Activated B cell treated with CpG ODN at 0.5 μM for 24 hours (primary cell): Measurements from ENCODE around the gene CACNA1I. TPM values are rescaled to one million over a fixed set of nuclear protein-coding genes. Genes with fewer than 3 reads are reported as not detected.

ENCODE experiments used
- ATAC-seq: fragments of 200-7000 bp; cut with Tn5 transposase; one replicate; pipeline ENCODE4 v1.10.0; 2021; ENCODE audit warnings: low read depth, mild to moderate bottlenecking, moderate library complexity
- CTCF ChIA-PET: fragments of 350-600 bp; sonication (Branson Sonifier 250); formaldehyde crosslinking; loops from one replicate; lab custom pipeline; 2021; ENCODE audit warnings: antibody characterized with exemption; lab: Charles Lee
- POLR2A ChIA-PET: fragments of 350-600 bp; sonication (Branson Sonifier 250); formaldehyde crosslinking; loops from one replicate; lab custom pipeline; 2021; ENCODE audit warnings: antibody characterized with exemption; lab: Charles Lee
- DNase-seq: peaks from one replicate; pipeline ENCODE4 v3.0.0; 2022
- H3K27ac Mint-ChIP-seq: one replicate; pipeline ENCODE4 v1.8.0; 2020; ENCODE audit warnings: mixed read lengths
- H3K27me3 Mint-ChIP-seq: one replicate; pipeline ENCODE4 v1.8.0; 2021; ENCODE audit warnings: mixed read lengths
- H3K36me3 Mint-ChIP-seq: one replicate; pipeline ENCODE4 v1.8.0; 2021; ENCODE audit warnings: low read depth, mixed read lengths
- H3K4me1 Mint-ChIP-seq: one replicate; pipeline ENCODE4 v1.8.0; 2021; ENCODE audit warnings: mixed read lengths
- H3K4me3 Mint-ChIP-seq: one replicate; pipeline ENCODE4 v1.8.0; 2020; ENCODE audit warnings: mild to moderate bottlenecking, mixed read lengths
- H3K9me3 Mint-ChIP-seq: one replicate; pipeline ENCODE4 v1.8.0; 2020; ENCODE audit warnings: mixed read lengths
- intact Hi-C: fragments of 100-400 bp; cut with micrococcal nuclease; formaldehyde crosslinking; loops from one replicate; pipeline ENCODE4 v1.15.1; 2024
- total RNA-seq: library from RNA; stranded (reverse); gene quantifications from 2 replicates; pipeline ENCODE4 v1.2.3, GENCODE V29; 2022
- TF ChIP-seq, protein P1 (sequence below): fragments of 200-600 bp; IDR thresholded peaks from one replicate; pipeline ENCODE4 v1.8.0; 2022; ENCODE audit warnings: antibody characterized with exemption, mild to moderate bottlenecking

The CACNA1I gene
- total RNA-seq, 1 donor from 2014 or later: not detected

DNA sequence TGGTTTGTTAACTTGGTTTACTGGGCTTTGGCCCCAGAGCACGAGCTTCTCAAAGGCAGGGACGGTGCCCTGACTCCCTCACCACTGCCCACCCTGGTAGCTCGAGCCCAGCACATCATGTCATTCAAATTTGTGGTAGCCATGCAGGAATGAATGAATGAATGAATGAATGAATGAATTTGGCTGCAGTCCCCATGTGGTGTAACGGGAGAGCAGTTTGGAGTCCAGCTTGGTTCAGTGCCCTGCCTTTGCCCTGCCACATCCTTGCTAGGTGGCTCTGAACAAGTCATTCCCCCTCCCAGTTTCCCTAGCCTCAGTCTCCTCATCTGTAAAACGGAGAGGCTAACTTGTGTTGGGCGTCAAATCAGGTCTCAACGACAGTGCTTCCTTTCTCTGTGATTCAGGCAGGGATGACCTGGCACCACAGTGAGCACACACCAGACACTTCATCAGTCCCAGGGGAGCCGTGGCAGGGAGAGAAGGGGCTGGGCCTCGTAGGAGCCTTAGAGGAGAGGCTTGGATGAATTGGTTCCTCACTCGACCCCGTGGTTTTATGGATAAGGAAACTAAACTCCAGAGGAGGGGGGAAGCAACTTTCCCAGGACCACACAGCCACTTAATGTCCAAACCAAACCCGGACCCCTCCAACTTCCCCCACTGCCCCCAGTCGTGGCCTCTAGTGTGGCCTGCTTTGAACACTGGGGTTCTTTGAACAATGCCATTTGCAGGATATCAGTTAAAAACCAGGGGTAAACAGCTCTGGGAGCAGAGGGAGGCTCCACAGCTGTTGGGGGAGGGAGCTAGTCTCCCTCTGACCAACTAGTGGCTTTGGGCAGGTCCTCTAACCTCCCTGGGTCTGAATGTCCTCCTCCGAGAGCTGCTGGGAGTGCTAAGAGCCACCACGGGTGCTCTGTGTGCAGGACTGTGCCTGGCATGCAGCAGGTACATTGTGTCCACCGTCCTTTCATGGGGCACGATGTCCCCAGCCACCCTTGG is 86.2 kb downstream of the CACNA1I start:
- TF ChIP-seq, protein P1, sequence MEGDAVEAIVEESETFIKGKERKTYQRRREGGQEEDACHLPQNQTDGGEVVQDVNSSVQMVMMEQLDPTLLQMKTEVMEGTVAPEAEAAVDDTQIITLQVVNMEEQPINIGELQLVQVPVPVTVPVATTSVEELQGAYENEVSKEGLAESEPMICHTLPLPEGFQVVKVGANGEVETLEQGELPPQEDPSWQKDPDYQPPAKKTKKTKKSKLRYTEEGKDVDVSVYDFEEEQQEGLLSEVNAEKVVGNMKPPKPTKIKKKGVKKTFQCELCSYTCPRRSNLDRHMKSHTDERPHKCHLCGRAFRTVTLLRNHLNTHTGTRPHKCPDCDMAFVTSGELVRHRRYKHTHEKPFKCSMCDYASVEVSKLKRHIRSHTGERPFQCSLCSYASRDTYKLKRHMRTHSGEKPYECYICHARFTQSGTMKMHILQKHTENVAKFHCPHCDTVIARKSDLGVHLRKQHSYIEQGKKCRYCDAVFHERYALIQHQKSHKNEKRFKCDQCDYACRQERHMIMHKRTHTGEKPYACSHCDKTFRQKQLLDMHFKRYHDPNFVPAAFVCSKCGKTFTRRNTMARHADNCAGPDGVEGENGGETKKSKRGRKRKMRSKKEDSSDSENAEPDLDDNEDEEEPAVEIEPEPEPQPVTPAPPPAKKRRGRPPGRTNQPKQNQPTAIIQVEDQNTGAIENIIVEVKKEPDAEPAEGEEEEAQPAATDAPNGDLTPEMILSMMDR: no peak
- H3K27ac Mint-ChIP-seq: no peak overlapping the region
- H3K9me3 Mint-ChIP-seq: no peaks in the 10 kb centered on the region
- ChIA-PET POLR2A (no interaction called here), CTCF (no interaction called here)
- peaks cover 7% of the 10 kb centered on the region for H3K4me1 Mint-ChIP-seq
- H3K4me3 Mint-ChIP-seq: no peak overlapping the region
- H3K36me3 Mint-ChIP-seq: no peaks in the 10 kb centered on the region
- DNase-seq (no peak), ATAC-seq (no peak)
- intact Hi-C loops: no loop called here
- H3K27me3 Mint-ChIP-seq: peaks cover 48% of the 10 kb centered on the region

DNA sequence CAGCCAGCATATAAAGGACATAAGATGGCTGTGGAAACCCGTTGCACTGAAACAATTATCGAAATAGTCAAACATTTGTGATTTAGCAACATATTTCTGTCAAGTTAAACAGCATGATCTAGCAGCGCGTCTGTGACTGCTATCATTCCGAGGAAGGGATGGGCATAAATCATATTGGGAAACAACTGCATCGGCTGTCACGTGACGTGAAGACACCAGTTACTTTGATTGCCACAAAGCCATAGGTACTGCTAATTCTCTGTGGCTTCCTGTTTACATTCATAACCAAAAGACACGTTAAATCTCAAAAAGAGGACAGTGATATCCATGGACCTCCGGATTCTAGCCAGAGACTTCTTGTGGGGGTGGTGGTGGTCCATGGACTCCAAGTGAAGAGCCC is 87.8 kb downstream of the CACNA1I start:
- peaks cover 17% of the 10 kb centered on the region for H3K4me1 Mint-ChIP-seq
- H3K4me3 Mint-ChIP-seq: no peak overlapping the region
- no peaks in the 10 kb centered on the region for H3K9me3 Mint-ChIP-seq
- TF ChIP-seq, protein P1: no peak
- POLR2A ChIA-PET: interaction anchor here (0.9 kb wide), 1 partner anchor 162 kb away, joined by 3 read pairs; no protein-coding TSS in a partner anchor
- CTCF ChIA-PET: no interaction called here
- peaks cover 56% of the 10 kb centered on the region for H3K27me3 Mint-ChIP-seq
- intact Hi-C loops: no loop called here
- H3K27ac Mint-ChIP-seq: no peak overlapping the region
- DNase-seq (no peak), ATAC-seq (no peak)
- no peaks in the 10 kb centered on the region for H3K36me3 Mint-ChIP-seq

DNA sequence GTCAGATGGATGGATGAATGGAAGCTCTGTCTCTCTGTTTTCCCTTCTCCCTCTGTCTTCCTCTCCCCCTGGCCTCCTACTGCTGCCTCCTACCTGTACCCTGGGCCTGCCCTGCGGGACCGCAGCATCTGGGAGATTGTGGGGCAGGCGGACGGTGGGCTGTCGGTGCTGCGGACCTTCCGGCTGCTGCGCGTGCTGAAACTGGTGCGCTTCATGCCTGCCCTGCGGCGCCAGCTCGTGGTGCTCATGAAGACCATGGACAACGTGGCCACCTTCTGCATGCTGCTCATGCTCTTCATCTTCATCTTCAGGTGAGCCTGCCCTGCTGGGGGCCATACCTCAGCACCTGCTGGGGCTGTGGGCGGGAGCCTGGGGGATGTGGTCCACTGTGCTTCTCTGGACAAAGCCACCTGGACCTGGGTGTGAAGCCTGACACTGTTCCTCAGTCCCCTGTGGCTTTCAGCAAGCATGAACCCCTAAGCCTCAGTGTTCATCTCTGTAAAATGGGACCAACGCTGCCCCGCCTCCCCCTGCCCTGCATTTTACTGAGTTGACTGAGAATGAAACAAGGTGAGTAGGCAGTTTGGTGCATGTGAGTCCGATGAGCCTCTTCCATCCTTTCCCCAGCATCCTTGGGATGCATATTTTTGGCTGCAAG is 88.4 kb downstream of the CACNA1I start:
- intact Hi-C loops: no loop called here

DNA sequence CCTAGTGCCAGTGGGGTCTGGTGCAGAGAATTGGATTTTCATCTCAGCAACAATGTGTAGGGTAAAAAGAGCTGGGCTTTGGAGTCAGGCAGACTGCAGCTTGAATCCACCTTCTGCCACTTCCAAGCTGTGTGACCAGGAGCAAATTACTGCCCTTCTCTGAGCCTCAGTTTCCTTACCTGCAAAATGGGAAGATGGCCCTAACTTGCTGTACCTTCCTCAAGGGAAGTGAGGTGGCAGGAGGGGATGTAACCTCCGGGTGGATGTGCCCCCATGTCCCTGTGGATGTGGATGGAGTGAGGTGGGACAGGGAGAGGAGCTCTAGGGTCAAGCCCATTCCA is 90.9 kb downstream of the CACNA1I start:
- H3K27me3 Mint-ChIP-seq: peaks cover 60% of the 10 kb centered on the region
- ChIA-PET POLR2A (no interaction called here), CTCF (no interaction called here)
- intact Hi-C loops: no loop called here
- DNase-seq (no peak), ATAC-seq (no peak)
- TF ChIP-seq, protein P1: no peak
- no peaks in the 10 kb centered on the region for H3K9me3 Mint-ChIP-seq
- H3K4me3 Mint-ChIP-seq: peak overlapping the region; percentile 11
- peaks cover 18% of the 10 kb centered on the region for H3K4me1 Mint-ChIP-seq
- no peak overlapping the region for H3K27ac Mint-ChIP-seq
- no peaks in the 10 kb centered on the region for H3K36me3 Mint-ChIP-seq

More for the DNA sequence above, 88.4 kb downstream of the CACNA1I start:
- no peak for DNase-seq
- Mint-ChIP-seq H3K36me3 (no peaks in the 10 kb centered on the region), H3K4me1 (peaks cover 17% of the 10 kb centered on the region), H3K27ac (no peak overlapping the region), H3K4me3 (no peak overlapping the region), H3K9me3 (no peaks in the 10 kb centered on the region), H3K27me3 (peaks cover 56% of the 10 kb centered on the region)
- TF ChIP-seq, protein P1: no peak
- ChIA-PET CTCF (no interaction called here), POLR2A (interaction anchor here (0.9 kb wide), 1 partner anchor 162 kb away, joined by 3 read pairs; no protein-coding TSS in a partner anchor)
- no peak for ATAC-seq
